HepG2 (cell line): ENCODE results near the gene EZH1. TPM values are rescaled to one million over a fixed set of nuclear protein-coding genes. Genes with fewer than 3 reads are reported as not detected.

ENCODE experiments used
- CEBPG ChIP-seq: IDR thresholded peaks from 2 replicates; pipeline ENCODE4 v1.6.1; 2016
- FOXK2 ChIP-seq: fragments of 450-650 bp; IDR thresholded peaks from 2 replicates; pipeline ENCODE4 v1.6.1; 2016
- LCORL ChIP-seq, 2 experiments: fragments of 450-650 bp in 1 of 2; sonication (generic) in 1 of 2; formaldehyde crosslinking in 1 of 2; IDR thresholded peaks; 2 replicates each; pipeline versions ENCODE4 v1.5.0 to v1.6.1; 2017 to 2020; ENCODE audit warnings: antibody characterized with exemption in 1 of 2, missing genetic modification reagents in 1 of 2
- NFE2L1 ChIP-seq: sonication (generic); formaldehyde crosslinking; IDR thresholded peaks from 2 replicates; pipeline ENCODE4 v1.4.0; 2020; ENCODE audit warnings: missing genetic modification reagents, mild to moderate bottlenecking, borderline replicate concordance
- PRPF4 ChIP-seq: fragments of 200-400 bp; formaldehyde crosslinking; IDR thresholded peaks from 2 replicates; pipeline ENCODE4 v1.6.1; 2016; ENCODE audit warnings: low read length, low read depth; ENCODE audit not compliant: poor library complexity, severe bottlenecking
- SOX6 ChIP-seq, 2 experiments: fragments of 450-650 bp in 1 of 2; sonication (generic) in 1 of 2; formaldehyde crosslinking in 1 of 2; IDR thresholded peaks; 2 replicates each; pipeline versions ENCODE4 v1.4.0 to v1.6.1; 2017 to 2020; ENCODE audit warnings: antibody characterized with exemption in 1 of 2, mild to moderate bottlenecking in 1 of 2, missing genetic modification reagents in 1 of 2
- SP140L ChIP-seq: sonication (generic); formaldehyde crosslinking; IDR thresholded peaks from 2 replicates; pipeline ENCODE4 v1.4.0; 2020; ENCODE audit warnings: missing genetic modification reagents, borderline replicate concordance
- SRSF1 ChIP-seq: fragments of 200-400 bp; formaldehyde crosslinking; optimal IDR thresholded peaks from 2 replicates; pipeline ENCODE3; 2017; ENCODE audit warnings: mild to moderate bottlenecking, low read depth, low read length, moderate library complexity
- ZKSCAN5 ChIP-seq: sonication (generic); formaldehyde crosslinking; IDR thresholded peaks from 2 replicates; pipeline ENCODE4 v1.5.1; 2020; ENCODE audit warnings: mild to moderate bottlenecking, missing genetic modification reagents
- ZNF180 ChIP-seq: sonication (generic); formaldehyde crosslinking; IDR thresholded peaks from 2 replicates; pipeline ENCODE4 v1.4.0; 2020; ENCODE audit warnings: low read depth, missing genetic modification reagents, borderline replicate concordance
- ZNF235 ChIP-seq: sonication (generic); formaldehyde crosslinking; IDR thresholded peaks from 2 replicates; pipeline ENCODE4 v1.8.1; 2023; ENCODE audit warnings: mild to moderate bottlenecking, missing genetic modification reagents, borderline replicate concordance
- polyA plus RNA-seq, 8 experiments: library from polyadenylated mRNA; depleted of rRNA in 3 of 8; stranded (reverse) in 7 of 8; unstranded in 1 of 8; fragments of >200 nt; fragmentation: Illumina TruSeq in 4 of 8; extraction: Trizol in 4 of 8; gene quantifications; 2 replicates each; pipeline versions ENCODE4 v1.2.1 to v1.2.3, GENCODE V29; 2011 to 2016; ENCODE audit warnings: low read depth in 4 of 8, missing spikeins in 1 of 8, mixed read lengths in 1 of 8; ENCODE audit not compliant: insufficient read depth in 1 of 8
- total RNA-seq, 5 experiments: library from RNA; depleted of rRNA; stranded (reverse); fragments of >200 nt; fragmentation: Illumina TruSeq; extraction: Trizol; gene quantifications; 2 replicates each; pipeline ENCODE4 v1.2.3, GENCODE V29; 2016; ENCODE audit warnings: low read depth in 1 of 5
- TF ChIP-seq, protein P1 (sequence below), 2 experiments: sonication (generic) in 1 of 2; formaldehyde crosslinking in 1 of 2; IDR thresholded peaks; 2 replicates each; pipeline versions ENCODE4 v1.4.0 to v1.6.1; 2016 to 2020; ENCODE audit warnings: borderline replicate concordance in 1 of 2, low read depth in 1 of 2, mild to moderate bottlenecking in 1 of 2, missing genetic modification reagents in 1 of 2
- TF ChIP-seq, protein P2 (sequence below): sonication (generic); formaldehyde crosslinking; IDR thresholded peaks from 2 replicates; pipeline ENCODE4 v1.5.0; 2020; ENCODE audit warnings: missing genetic modification reagents
- TF ChIP-seq, protein P3 (sequence below): sonication (generic); formaldehyde crosslinking; IDR thresholded peaks from 2 replicates; pipeline ENCODE4 v1.5.1; 2020; ENCODE audit warnings: mild to moderate bottlenecking, missing genetic modification reagents, borderline replicate concordance
- TF ChIP-seq, protein P4 (sequence below): sonication (generic); formaldehyde crosslinking; IDR thresholded peaks from 2 replicates; pipeline ENCODE4 v1.5.0; 2020; ENCODE audit warnings: missing genetic modification reagents

Gene EZH1
- total and polyA plus RNA-seq, 2 of the 13 experiments (the other 11 are each of a cell fraction or from before 2014, with no cell fraction given): 11.6 to 24.0 TPM

DNA sequence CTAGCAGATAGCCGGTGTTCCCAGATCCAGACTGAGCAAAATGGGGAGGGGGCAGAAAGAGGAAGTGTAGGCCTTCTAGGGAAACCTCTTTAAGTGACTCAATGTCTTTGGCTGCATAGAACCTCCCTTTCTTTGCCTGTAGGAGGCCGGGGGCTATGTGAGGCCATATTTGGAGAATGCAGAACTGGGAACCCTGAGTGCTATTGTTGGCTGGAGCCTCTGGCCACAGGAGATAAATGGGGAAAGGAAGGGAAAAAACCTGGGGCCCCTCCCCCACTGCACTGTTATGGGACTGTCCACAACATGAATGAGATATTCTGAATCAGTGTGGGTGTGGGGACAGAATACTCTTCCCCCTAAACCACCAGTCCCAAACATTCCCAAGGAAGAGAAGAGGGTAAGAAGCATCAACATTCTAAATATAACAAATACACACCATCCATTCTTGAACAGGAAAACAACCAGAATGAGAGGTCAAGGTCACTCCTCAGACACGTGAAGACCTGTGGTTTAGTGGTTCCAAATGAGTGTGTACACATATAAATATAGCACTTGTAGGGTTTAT, 30.8 kb upstream of the EZH1 start (continued):
- TF ChIP-seq, protein P1, sequence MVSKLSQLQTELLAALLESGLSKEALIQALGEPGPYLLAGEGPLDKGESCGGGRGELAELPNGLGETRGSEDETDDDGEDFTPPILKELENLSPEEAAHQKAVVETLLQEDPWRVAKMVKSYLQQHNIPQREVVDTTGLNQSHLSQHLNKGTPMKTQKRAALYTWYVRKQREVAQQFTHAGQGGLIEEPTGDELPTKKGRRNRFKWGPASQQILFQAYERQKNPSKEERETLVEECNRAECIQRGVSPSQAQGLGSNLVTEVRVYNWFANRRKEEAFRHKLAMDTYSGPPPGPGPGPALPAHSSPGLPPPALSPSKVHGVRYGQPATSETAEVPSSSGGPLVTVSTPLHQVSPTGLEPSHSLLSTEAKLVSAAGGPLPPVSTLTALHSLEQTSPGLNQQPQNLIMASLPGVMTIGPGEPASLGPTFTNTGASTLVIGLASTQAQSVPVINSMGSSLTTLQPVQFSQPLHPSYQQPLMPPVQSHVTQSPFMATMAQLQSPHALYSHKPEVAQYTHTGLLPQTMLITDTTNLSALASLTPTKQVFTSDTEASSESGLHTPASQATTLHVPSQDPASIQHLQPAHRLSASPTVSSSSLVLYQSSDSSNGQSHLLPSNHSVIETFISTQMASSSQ (IDR thresholded peaks at IDR 0.05; ENCODE audit: low read depth): 0 out of 2 replicates have a peak, but pooled peaks have one; percentile 16
- TF ChIP-seq, protein P1 (CRISPR knock-in tag; IDR thresholded peaks at IDR 0.05; ENCODE audit: borderline replicate concordance): no peak
- TF ChIP-seq ZKSCAN5 (CRISPR knock-in tag) (no peak), ZNF235 (CRISPR knock-in tag) (no peak), CEBPG (CRISPR knock-in tag) (no peak), FOXK2 (no peak), SOX6 (IDR thresholded peaks at IDR 0.05) (no peak), SOX6 (CRISPR knock-in tag; IDR thresholded peaks at IDR 0.05) (peak; percentile 69; the same call in 1 of the 2 replicates), LCORL (IDR thresholded peaks at IDR 0.05) (no peak), LCORL (CRISPR knock-in tag; IDR thresholded peaks at IDR 0.05) (no peak), ZNF180 (CRISPR knock-in tag) (no peak), SP140L (no peak), NFE2L1 (no peak), PRPF4 (no peak), SRSF1 (no peak)
- TF ChIP-seq, protein P2, sequence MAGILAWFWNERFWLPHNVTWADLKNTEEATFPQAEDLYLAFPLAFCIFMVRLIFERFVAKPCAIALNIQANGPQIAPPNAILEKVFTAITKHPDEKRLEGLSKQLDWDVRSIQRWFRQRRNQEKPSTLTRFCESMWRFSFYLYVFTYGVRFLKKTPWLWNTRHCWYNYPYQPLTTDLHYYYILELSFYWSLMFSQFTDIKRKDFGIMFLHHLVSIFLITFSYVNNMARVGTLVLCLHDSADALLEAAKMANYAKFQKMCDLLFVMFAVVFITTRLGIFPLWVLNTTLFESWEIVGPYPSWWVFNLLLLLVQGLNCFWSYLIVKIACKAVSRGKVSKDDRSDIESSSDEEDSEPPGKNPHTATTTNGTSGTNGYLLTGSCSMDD (CRISPR knock-in tag): no peak
- TF ChIP-seq, protein P3, sequence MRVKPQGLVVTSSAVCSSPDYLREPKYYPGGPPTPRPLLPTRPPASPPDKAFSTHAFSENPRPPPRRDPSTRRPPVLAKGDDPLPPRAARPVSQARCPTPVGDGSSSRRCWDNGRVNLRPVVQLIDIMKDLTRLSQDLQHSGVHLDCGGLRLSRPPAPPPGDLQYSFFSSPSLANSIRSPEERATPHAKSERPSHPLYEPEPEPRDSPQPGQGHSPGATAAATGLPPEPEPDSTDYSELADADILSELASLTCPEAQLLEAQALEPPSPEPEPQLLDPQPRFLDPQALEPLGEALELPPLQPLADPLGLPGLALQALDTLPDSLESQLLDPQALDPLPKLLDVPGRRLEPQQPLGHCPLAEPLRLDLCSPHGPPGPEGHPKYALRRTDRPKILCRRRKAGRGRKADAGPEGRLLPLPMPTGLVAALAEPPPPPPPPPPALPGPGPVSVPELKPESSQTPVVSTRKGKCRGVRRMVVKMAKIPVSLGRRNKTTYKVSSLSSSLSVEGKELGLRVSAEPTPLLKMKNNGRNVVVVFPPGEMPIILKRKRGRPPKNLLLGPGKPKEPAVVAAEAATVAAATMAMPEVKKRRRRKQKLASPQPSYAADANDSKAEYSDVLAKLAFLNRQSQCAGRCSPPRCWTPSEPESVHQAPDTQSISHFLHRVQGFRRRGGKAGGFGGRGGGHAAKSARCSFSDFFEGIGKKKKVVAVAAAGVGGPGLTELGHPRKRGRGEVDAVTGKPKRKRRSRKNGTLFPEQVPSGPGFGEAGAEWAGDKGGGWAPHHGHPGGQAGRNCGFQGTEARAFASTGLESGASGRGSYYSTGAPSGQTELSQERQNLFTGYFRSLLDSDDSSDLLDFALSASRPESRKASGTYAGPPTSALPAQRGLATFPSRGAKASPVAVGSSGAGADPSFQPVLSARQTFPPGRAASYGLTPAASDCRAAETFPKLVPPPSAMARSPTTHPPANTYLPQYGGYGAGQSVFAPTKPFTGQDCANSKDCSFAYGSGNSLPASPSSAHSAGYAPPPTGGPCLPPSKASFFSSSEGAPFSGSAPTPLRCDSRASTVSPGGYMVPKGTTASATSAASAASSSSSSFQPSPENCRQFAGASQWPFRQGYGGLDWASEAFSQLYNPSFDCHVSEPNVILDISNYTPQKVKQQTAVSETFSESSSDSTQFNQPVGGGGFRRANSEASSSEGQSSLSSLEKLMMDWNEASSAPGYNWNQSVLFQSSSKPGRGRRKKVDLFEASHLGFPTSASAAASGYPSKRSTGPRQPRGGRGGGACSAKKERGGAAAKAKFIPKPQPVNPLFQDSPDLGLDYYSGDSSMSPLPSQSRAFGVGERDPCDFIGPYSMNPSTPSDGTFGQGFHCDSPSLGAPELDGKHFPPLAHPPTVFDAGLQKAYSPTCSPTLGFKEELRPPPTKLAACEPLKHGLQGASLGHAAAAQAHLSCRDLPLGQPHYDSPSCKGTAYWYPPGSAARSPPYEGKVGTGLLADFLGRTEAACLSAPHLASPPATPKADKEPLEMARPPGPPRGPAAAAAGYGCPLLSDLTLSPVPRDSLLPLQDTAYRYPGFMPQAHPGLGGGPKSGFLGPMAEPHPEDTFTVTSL: 0 out of 2 replicates have a peak, but pooled peaks have one; percentile 33
- TF ChIP-seq, protein P4, sequence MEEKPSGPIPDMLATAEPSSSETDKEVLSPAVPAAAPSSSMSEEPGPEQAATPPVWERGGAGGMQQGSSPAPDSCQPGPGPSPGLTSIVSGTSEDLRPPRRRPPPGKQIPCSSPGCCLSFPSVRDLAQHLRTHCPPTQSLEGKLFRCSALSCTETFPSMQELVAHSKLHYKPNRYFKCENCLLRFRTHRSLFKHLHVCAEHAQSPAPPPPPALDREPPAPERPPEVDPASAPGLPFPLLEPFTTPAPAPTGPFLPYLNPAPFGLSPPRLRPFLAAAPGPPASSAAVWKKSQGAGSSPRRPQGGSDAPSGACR (CRISPR knock-in tag): no peak
